CD4-positive, alpha-beta memory T cell (primary cell): ENCODE data around the gene CCDC77. TPM values are rescaled to one million over a fixed set of nuclear protein-coding genes. Genes with fewer than 3 reads are reported as not detected.

Experiments
- CTCF ChIA-PET: fragments of 350-600 bp; sonication (Branson Sonifier 250); formaldehyde crosslinking; loops from one replicate; lab custom pipeline; 2021; ENCODE audit warnings: inconsistent platforms; ENCODE audit not compliant: partially characterized antibody; lab: Charles Lee
- POLR2A ChIA-PET: fragments of 350-600 bp; sonication (Branson Sonifier 250); formaldehyde crosslinking; loops from one replicate; lab custom pipeline; 2021; ENCODE audit not compliant: partially characterized antibody; lab: Charles Lee
- DNase-seq, 5 donors: peaks; one replicate each; pipeline versions ENCODE4 v3.0.0 to v3.0.0-alpha.2; 2020 to 2022; ENCODE audit warnings: mixed read lengths in 1 of 5
- H3K27ac ChIP-seq: one replicate; pipeline ENCODE4 v1.7.0; 2013; ENCODE audit warnings: low read depth, low read length
- H3K27me3 ChIP-seq: 2 replicates; pipeline ENCODE4 v1.7.0; 2013; ENCODE audit warnings: mild to moderate bottlenecking, low read length, moderate library complexity; ENCODE audit not compliant: insufficient read depth
- H3K36me3 ChIP-seq: 2 replicates; pipeline ENCODE4 v1.7.0; 2013; ENCODE audit warnings: mild to moderate bottlenecking, low read length, moderate library complexity; ENCODE audit not compliant: insufficient read depth
- H3K4me1 ChIP-seq: 2 replicates; pipeline ENCODE4 v1.7.0; 2013; ENCODE audit warnings: mild to moderate bottlenecking, low read length, moderate library complexity; ENCODE audit not compliant: insufficient read depth
- H3K4me3 ChIP-seq, 2 donors: one replicate each; pipeline ENCODE4 v1.7.0; 2013; ENCODE audit warnings: low read length in 2 of 2, mild to moderate bottlenecking in 1 of 2
- H3K9me3 ChIP-seq, 2 donors: one replicate each; pipeline ENCODE4 v1.7.0; 2013; ENCODE audit warnings: low read length in 2 of 2, control low read depth in 1 of 2; ENCODE audit not compliant: control insufficient read depth in 1 of 2
- H3K27ac Mint-ChIP-seq, 7 donors: one replicate each; pipeline ENCODE4 v1.8.0; 2020 to 2021; ENCODE audit warnings: mixed read lengths in 7 of 7, mild to moderate bottlenecking in 6 of 7, inconsistent platforms in 3 of 7, moderate library complexity in 3 of 7
- H3K27me3 Mint-ChIP-seq, 2 donors: one replicate each; pipeline ENCODE4 v1.8.0; 2020 to 2021; ENCODE audit warnings: mixed read lengths in 2 of 2
- H3K36me3 Mint-ChIP-seq, 2 donors: one replicate each; pipeline ENCODE4 v1.8.0; 2020 to 2021; ENCODE audit warnings: mixed read lengths in 2 of 2, inconsistent platforms in 1 of 2, mild to moderate bottlenecking in 1 of 2
- H3K4me1 Mint-ChIP-seq, 4 donors: one replicate each; pipeline ENCODE4 v1.8.0; 2020 to 2021; ENCODE audit warnings: mixed read lengths in 4 of 4, mild to moderate bottlenecking in 1 of 4
- H3K4me3 Mint-ChIP-seq, 8 donors: one replicate each; pipeline ENCODE4 v1.8.0; 2020 to 2021; ENCODE audit warnings: mixed read lengths in 8 of 8, mild to moderate bottlenecking in 7 of 8, moderate library complexity in 6 of 8, inconsistent platforms in 3 of 8
- H3K9me3 Mint-ChIP-seq, 8 donors: one replicate each; pipeline ENCODE4 v1.8.0; 2020 to 2021; ENCODE audit warnings: mixed read lengths in 8 of 8, mild to moderate bottlenecking in 5 of 8, inconsistent platforms in 3 of 8, moderate library complexity in 1 of 8
- intact Hi-C: fragments of 100-400 bp; cut with micrococcal nuclease; formaldehyde crosslinking; loops from one replicate; pipeline ENCODE4 v1.15.1; 2023
- polyA plus RNA-seq, 2 donors: library from polyadenylated mRNA; unstranded; fragments of 300-500 nt; fragmentation: Illumina TruSeq; gene quantifications; one replicate each; pipeline ENCODE4 v1.2.3, GENCODE V29; 2021
- total RNA-seq, 2 experiments: library from RNA; stranded (reverse); gene quantifications; one replicate each; pipeline ENCODE4 v1.2.3, GENCODE V29; 2021

CCDC77 gene
- total and polyA plus RNA-seq, 4 experiments from 2014 or later = 5.3 to 13.0 (median 8.4) TPM

DNA sequence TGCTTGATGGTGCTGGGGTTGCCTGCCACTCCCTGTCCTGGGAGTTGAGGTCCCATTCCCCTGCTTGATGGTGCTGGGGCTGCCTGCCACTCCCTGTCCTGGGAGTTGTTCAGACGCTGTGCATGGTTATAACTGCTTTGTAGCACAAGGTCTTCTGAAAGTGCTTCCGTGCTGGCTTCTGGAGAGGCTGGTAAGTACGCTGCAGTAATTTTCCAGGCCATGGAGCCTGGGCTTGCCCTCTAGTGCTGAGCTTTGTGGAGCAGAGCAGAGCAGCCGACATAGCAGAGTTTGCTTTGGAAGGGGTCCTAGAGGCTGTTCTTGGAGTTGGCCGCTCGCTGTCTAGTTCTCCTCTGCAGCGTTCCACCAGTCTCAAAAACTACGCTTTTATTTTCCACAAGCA lies 64.6 kb downstream of the CCDC77 start:
- H3K4me1 ChIP-seq = no peaks in the 10 kb centered on the region
- H3K4me3 Mint-ChIP-seq = no peak overlapping the region
- DNase-seq = no peak
- intact Hi-C loops = no loop called here
- no peak overlapping the region for H3K27ac ChIP-seq
- no peak overlapping the region for H3K27ac Mint-ChIP-seq
- H3K27me3 ChIP-seq = no peaks in the 10 kb centered on the region
- H3K27me3 Mint-ChIP-seq = peaks cover 0 to under 1% of the 10 kb centered on the region in 2 donors
- ChIA-PET CTCF (interaction anchor here (2.7 kb wide), 1 partner anchor 11 kb away, joined by 14 read pairs; no protein-coding TSS in a partner anchor), POLR2A (no interaction called here)
- H3K4me3 ChIP-seq = no peak overlapping the region
- H3K36me3 ChIP-seq = no peaks in the 10 kb centered on the region
- peaks cover 8 to 24% (median 13%) of the 10 kb centered on the region in 4 donors for H3K4me1 Mint-ChIP-seq
- H3K36me3 Mint-ChIP-seq = no peaks in the 10 kb centered on the region
- H3K9me3 Mint-ChIP-seq = no peaks in the 10 kb centered on the region
- no peaks in the 10 kb centered on the region for H3K9me3 ChIP-seq

GRCh38 chr12:466762-467161 lies 65.3 kb downstream of the CCDC77 start:
- CTCF ChIA-PET = interaction anchor here (2.7 kb wide), 1 partner anchor 12 kb away, joined by 14 read pairs; no protein-coding TSS in a partner anchor
- no peak overlapping the region for H3K4me3 Mint-ChIP-seq

GRCh38 chr12:467591-467990 lies 66.1 kb downstream of the CCDC77 start:
- no peaks in the 10 kb centered on the region for H3K36me3 Mint-ChIP-seq

More at GRCh38 chr12:466762-467161, 65.3 kb downstream of the CCDC77 start:
- intact Hi-C loops = no loop called here
- Mint-ChIP-seq H3K36me3 (no peaks in the 10 kb centered on the region), H3K27ac (no peak overlapping the region), H3K9me3 (no peaks in the 10 kb centered on the region), H3K4me1 (peaks cover 6 to 18% (median 11%) of the 10 kb centered on the region in 4 donors), H3K27me3 (peaks cover 0 to under 1% of the 10 kb centered on the region in 2 donors)
- no peak overlapping the region for H3K4me3 ChIP-seq
- POLR2A ChIA-PET = no interaction called here
- no peaks in the 10 kb centered on the region for H3K9me3 ChIP-seq
- H3K36me3 ChIP-seq = no peaks in the 10 kb centered on the region
- H3K27me3 ChIP-seq = no peaks in the 10 kb centered on the region
- no peak overlapping the region for H3K27ac ChIP-seq
- no peaks in the 10 kb centered on the region for H3K4me1 ChIP-seq
- DNase-seq = no peak

DNA sequence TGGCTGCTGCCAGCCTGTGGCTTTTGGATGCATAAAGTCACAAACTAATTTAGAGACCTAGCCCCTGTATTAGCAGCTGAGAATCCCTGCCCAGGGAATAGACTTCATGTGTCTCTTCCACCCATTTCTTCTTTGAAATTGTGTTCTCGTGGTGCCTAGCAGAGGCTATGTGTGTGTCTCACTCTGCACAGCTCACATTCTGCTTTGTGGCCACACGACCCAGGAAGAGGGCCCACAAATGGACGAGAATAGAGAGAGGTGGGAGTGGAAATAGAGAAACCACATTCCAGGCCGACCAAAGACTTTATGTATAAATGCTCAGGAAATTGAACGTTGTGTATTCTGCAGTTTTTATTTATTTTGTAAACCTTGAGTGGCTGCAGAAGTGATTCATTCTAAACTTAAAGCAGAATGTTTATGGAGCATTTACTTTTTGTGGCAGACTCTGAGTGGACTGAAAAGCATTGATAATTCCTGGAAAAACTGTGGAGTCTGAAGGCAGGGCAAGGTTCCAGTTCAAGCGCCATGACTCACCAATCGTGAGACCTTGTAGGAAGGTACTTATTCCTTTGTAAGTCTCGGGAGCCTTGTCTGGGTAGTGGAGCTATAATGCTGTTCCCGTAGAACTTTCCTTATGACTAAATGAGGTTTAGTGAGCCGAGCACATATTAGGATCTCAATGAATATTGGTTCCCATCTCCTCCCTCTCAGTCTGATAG lies 67.4 kb downstream of the CCDC77 start:
- Histone ChIP-seq H3K9me3 (no peaks in the 10 kb centered on the region), H3K27ac (no peak overlapping the region), H3K27me3 (no peaks in the 10 kb centered on the region), H3K36me3 (no peaks in the 10 kb centered on the region), H3K4me3 (no peak overlapping the region), H3K4me1 (no peaks in the 10 kb centered on the region)
- H3K9me3 Mint-ChIP-seq = no peaks in the 10 kb centered on the region
- intact Hi-C loops = no loop called here
- peaks cover 0 to 7% of the 10 kb centered on the region in 2 donors for H3K27me3 Mint-ChIP-seq
- DNase-seq = no peak
- H3K36me3 Mint-ChIP-seq = peaks cover 0 to 3% of the 10 kb centered on the region in 2 donors
- H3K27ac Mint-ChIP-seq = peak overlapping the region in 1 of 7 donors; percentile 22
- peaks cover 0 to 2% (median under 1%) of the 10 kb centered on the region in 4 donors for H3K4me1 Mint-ChIP-seq
- ChIA-PET POLR2A (no interaction called here), CTCF (interaction anchor here (2.7 kb wide), 1 partner anchor 14 kb away, joined by 14 read pairs; no protein-coding TSS in a partner anchor)
- H3K4me3 Mint-ChIP-seq = no peak overlapping the region

More at GRCh38 chr12:467591-467990, 66.1 kb downstream of the CCDC77 start:
- no peaks in the 10 kb centered on the region for H3K9me3 ChIP-seq
- Mint-ChIP-seq H3K27ac (no peak overlapping the region), H3K9me3 (no peaks in the 10 kb centered on the region), H3K4me3 (no peak overlapping the region), H3K4me1 (peaks cover 6 to 10% (median 7%) of the 10 kb centered on the region in 4 donors), H3K27me3 (peaks cover 0 to 3% of the 10 kb centered on the region in 2 donors)
- ChIA-PET CTCF (interaction anchor here (2.7 kb wide), 1 partner anchor 13 kb away, joined by 14 read pairs; no protein-coding TSS in a partner anchor), POLR2A (no interaction called here)
- no peak overlapping the region for H3K4me3 ChIP-seq
- no peak overlapping the region for H3K27ac ChIP-seq
- intact Hi-C loops = no loop called here
- H3K36me3 ChIP-seq = no peaks in the 10 kb centered on the region
- no peak for DNase-seq
- no peaks in the 10 kb centered on the region for H3K4me1 ChIP-seq
- H3K27me3 ChIP-seq = no peaks in the 10 kb centered on the region

- no peaks in the 10 kb centered on the region for H3K4me1 ChIP-seq
- peaks cover 0 to 2% (median 0%) of the 10 kb centered on the region in 4 donors for H3K4me1 Mint-ChIP-seq
- no peaks in the 10 kb centered on the region for H3K9me3 Mint-ChIP-seq
- no peak overlapping the region for H3K4me3 ChIP-seq
- H3K36me3 ChIP-seq = no peaks in the 10 kb centered on the region
- no peaks in the 10 kb centered on the region for H3K27me3 ChIP-seq
- no peak overlapping the region for H3K27ac ChIP-seq
- DNase-seq = no peak
- intact Hi-C loops = no loop called here
- H3K27me3 Mint-ChIP-seq = peaks cover 2 to 8% of the 10 kb centered on the region in 2 donors
- POLR2A ChIA-PET = no interaction called here
- CTCF ChIA-PET = no interaction called here
- no peak overlapping the region for H3K4me3 Mint-ChIP-seq
- H3K27ac Mint-ChIP-seq = no peak overlapping the region
- H3K9me3 ChIP-seq = no peaks in the 10 kb centered on the region
- H3K36me3 Mint-ChIP-seq = peaks cover 0 to 3% of the 10 kb centered on the region in 2 donors
These were observed 68.7 kb downstream of the CCDC77 start for GRCh38 chr12:470133-470532.

GRCh38 chr12:473198-473597 lies 71.8 kb downstream of the CCDC77 start:
- peaks cover 9 to 11% of the 10 kb centered on the region in 2 donors for H3K27me3 Mint-ChIP-seq
- H3K4me1 ChIP-seq = no peaks in the 10 kb centered on the region
- H3K9me3 ChIP-seq = no peaks in the 10 kb centered on the region
- H3K27ac Mint-ChIP-seq = no peak overlapping the region
- no peaks in the 10 kb centered on the region for H3K27me3 ChIP-seq
- no peak overlapping the region for H3K4me3 ChIP-seq
- H3K4me3 Mint-ChIP-seq = no peak overlapping the region
- H3K36me3 Mint-ChIP-seq = peaks cover 0 to 11% of the 10 kb centered on the region in 2 donors
- intact Hi-C loops = no loop called here
- POLR2A ChIA-PET = no interaction called here
- no peaks in the 10 kb centered on the region for H3K9me3 Mint-ChIP-seq
- H3K36me3 ChIP-seq = no peaks in the 10 kb centered on the region
- DNase-seq = no peak
- H3K27ac ChIP-seq = no peak overlapping the region
- peaks cover 0 to 3% (median under 1%) of the 10 kb centered on the region in 4 donors for H3K4me1 Mint-ChIP-seq
- CTCF ChIA-PET = no interaction called here

DNA sequence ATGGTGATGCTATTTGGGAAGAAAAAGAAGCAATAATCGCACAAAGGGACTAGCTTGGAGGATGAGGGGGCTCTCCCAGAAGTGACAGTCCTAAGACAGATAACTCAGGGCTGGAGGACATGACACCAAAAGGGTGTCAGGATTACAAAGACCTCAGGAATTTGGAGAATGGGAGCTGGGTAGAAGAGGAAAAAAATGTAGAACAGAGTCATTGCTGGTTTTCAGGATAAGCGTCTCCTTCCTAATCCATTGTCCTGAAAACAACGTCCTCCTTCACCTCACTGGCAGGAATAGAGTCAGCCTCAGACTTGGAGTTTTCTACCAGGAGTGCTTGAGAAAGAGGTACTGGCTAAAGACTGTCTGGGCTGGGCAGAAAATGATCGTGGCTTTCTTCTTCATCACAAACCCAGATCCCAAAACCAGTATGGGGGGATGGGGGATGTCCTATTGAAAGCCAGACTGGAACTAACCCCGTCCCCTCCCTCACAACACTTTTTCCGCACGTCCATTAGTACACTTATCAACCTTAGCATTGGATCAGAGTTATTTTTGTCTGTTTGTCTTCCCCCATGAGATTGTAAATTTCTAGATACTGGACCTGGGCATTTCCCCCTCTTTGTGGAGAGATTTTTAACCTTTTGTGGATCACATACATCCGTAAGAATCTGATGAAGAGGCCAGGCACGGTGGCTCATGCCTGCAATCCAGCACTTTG lies 72.6 kb downstream of the CCDC77 start:
- Histone ChIP-seq H3K4me3 (no peak overlapping the region), H3K4me1 (no peaks in the 10 kb centered on the region), H3K9me3 (no peaks in the 10 kb centered on the region), H3K27me3 (no peaks in the 10 kb centered on the region), H3K27ac (no peak overlapping the region), H3K36me3 (no peaks in the 10 kb centered on the region)
- peaks cover 0 to 11% of the 10 kb centered on the region in 2 donors for H3K36me3 Mint-ChIP-seq
- no peak for DNase-seq
- H3K27me3 Mint-ChIP-seq = peaks cover 9 to 13% of the 10 kb centered on the region in 2 donors
- H3K27ac Mint-ChIP-seq = no peak overlapping the region
- H3K4me3 Mint-ChIP-seq = no peak overlapping the region
- H3K9me3 Mint-ChIP-seq = no peaks in the 10 kb centered on the region
- ChIA-PET POLR2A (no interaction called here), CTCF (no interaction called here)
- H3K4me1 Mint-ChIP-seq = peaks cover 0 to 3% (median under 1%) of the 10 kb centered on the region in 4 donors
- intact Hi-C loops = no loop called here
